Adipose tissue (tissue), 3 donors: ENCODE measurements around the gene ZG16. TPM values are rescaled to one million over a fixed set of nuclear protein-coding genes. Genes with fewer than 3 reads are reported as not detected.
"Not testable (repeated sequence)": the region's sequence is repeated elsewhere in the genome, so short reads cannot be mapped to it uniquely, and the experiment has no call there.

Source experiments
- H3K27ac ChIP-seq: one replicate; pipeline ENCODE4 v1.5.1; 2013; ENCODE audit warnings: low read depth, low read length
- WGBS, 3 donors: extraction: QIAGEN DNeasy Blood & Tissue Kit; methylation state at CpG; one replicate each; pipeline ENCODE4 v1.1.7; 2013; 5-methylcytosine and 5-hydroxymethylcytosine counted together
- polyA plus RNA-seq, 3 donors: library from polyadenylated mRNA; stranded (reverse); fragments of 200-250 nt; gene quantifications; one replicate each; pipeline ENCODE4 v1.2.3, GENCODE V29; 2013
- donor health status: healthy with polysubstance abuse.
- donor health status: Bipolar disorder and iron deficiency.
- donor health status: healthy.

ZG16 gene
- polyA plus RNA-seq, 3 donors, result 0.22 to 0.97 (median 0.23) TPM

DNA sequence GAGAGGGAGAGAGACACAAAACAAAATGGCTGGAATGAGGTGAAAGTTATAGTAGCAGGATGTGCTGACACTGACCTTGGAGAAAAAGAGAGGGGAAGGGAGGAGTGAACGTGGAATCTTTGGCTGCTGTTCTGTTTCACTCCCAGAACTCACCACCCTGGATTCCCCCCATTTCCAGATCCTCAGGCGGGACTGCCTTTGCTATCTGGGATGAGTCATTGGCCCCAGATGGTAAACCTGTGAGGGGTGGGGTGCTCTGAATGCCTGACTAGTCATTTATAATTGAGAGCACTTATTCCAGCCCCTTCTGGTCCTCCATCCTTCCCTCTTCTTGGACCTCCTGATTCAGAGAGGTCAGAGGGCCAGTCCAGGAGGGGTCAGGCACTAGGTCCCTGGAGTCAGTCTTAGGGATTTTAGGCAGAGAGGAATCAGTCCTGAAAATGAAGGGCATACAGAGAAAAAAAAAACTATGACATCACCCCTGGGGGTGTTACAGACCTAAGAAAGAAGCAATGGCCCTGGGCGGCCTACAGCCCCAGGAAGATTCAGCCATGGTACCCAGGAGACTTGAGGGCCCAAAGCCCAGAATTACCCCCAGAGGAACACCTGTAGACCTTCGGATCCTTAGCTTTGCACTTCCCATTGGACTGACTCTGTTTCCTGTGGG, 2.2 kb upstream of the ZG16 start:
- WGBS, 3 donors, result 68 to 78% (median 70%) methylated on average over 4 of the region's 4 CpGs
- no peak overlapping the region for H3K27ac ChIP-seq

DNA sequence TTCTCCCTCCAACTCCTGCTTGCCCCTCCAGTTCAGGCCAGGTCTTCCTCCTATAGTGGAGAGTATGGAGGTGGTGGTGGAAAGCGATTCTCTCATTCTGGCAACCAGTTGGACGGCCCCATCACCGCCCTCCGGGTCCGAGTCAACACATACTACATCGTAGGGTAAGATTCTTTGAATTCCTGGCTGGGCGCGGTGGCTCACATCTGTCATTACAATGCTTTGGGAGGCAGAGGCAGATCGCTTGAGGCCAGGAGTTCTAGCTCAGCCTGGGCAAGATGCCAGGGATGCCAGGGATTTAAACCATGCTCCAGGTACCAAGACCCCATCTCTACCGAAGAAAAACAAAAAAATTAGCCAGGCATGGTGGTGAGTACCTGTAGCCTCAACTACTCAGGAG, 1.4 kb downstream of the ZG16 start:
- H3K27ac ChIP-seq, result no peak overlapping the region
- WGBS, 3 donors, result 61 to 72% (median 68%) methylated on average over 10 of the region's 10 CpGs

DNA sequence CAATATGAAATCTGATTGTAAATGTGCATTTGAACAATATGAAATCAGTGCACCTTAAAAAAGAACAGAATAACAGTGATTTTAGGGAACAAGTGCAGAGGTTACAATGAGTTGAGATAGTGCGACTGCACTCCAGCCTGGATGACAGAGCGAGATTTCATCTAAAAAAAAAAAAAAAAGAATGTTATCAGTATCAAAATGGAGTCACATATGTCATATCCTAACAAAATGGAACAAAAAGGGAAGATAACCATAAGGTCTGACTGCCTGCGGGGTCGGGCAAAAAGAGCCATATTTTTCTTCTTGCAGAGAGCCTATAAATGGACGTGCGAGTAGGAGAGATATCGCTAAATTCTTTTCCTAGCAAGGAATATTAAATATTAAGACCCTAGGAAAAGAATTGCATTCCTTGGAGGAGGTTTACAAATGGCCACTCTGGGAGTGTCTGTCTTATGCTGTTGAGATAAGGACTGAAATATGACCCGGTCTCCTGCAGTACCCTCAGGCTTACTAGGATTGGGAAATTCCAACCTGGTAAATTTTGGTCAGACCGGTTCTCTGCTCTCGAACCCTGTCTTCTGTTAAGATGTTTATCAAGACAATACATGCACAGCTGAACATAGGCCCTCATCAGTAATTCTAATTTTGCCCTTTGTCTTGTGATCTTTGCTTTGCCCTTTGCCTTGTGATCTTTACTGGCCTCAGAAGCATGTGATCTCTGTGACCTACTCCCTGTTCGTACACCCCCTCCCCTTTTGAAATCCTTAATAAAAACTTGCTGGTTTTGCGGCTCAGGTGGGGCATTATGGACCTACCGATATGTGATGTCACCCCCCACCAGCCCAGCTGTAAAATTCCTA, 5.3 kb downstream of the ZG16 start:
- 76 to 83% (median 80%) methylated on average over 13 of the region's 13 CpGs for WGBS, 3 donors
- not testable (repeated sequence) for H3K27ac ChIP-seq

- no peak overlapping the region for H3K27ac ChIP-seq
- 93 to 98% (median 94%) methylated on average over 2 of the region's 2 CpGs for WGBS, 3 donors
Measured at GRCh38 chr16:29784157-29784556, 6.1 kb downstream of the ZG16 start.

- WGBS, 3 donors, result 11 to 14% (median 14%) methylated on average over 38 of the region's 38 CpGs
- H3K27ac ChIP-seq, result no peak overlapping the region
Measured at GRCh38 chr16:29784901-29785500, 6.9 kb downstream of the ZG16 start.

DNA sequence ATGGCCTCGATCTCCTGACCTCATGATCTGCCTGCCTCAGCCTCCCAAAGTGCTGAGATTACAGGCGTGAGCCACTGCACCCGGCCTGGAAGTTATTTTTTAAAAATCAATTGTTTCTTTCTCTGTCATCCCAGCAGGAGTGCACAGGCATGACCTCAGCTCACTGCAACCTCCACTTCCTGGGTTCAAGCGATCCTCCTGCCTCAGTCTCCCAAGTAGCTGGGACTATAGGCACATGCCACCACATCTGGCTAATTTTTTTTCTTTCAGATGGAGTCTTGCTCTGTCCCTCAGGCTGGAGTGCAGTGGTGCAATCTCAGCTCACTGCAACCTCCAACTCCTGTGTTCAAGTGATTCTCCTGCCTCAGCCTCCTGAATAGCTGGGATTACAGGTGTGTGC, 9.1 kb downstream of the ZG16 start:
- not testable (repeated sequence) for H3K27ac ChIP-seq
- WGBS, 3 donors, result 83 to 90% (median 90%) methylated on average over 4 of the region's 4 CpGs

DNA sequence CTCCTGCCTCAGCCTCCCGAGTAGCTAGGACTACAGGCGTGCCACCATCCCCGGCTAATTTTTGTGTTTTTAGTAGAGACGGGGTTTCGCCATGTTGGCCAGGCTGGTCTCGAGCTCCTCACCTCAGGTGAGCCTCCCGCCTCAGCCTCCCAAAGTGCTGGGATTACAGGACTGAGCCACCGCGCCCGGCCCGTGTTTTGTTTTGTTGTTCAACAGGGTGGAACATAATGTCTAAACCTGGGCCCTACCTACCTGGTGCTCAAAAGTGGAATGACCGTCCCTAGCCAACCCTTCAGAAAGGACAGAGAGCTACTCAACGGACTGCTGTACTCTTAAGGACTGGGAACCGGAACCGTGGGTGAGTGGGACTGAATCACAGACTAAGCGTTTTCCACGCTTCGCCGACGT, 11.7 kb downstream of the ZG16 start:
- WGBS, 3 donors, result 57 to 66% (median 64%) methylated on average over 20 of the region's 20 CpGs

DNA sequence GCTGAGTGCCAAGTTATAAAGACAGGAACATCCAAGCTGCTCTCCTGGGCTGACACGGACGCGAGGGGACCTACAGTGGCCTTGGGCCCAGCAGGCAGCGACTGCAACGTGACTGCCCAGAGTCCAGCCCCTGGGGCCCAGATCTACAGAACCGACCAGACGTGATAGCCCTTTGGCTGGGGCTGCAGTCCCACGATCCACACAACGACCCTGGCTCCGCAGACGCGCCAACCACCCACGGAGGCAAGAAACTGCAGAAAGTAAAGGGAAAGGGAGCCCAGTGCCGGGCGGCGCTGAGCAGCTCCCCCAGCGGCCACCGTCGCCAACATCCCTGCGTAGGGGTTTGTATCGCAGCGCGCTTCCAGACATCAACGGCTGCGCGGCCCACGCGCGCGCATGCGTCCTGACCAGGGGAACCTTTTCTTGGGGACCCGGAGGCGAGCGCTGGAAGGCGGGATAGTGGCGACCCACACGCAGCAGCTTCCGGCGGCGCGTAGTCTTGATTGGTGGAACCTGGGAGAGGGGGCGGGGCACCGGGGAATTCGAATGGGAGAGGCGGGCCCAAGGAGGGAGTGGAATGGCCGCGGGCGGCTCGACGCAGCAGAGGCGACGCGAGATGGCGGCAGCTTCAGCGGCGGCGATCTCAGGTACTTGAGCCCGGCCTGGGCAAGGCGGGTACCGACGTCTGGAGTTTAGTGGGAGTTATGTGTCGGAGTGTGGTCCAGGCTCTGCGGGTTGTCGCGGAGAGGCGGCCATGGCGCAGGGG, 12.3 kb downstream of the ZG16 start, which contains the start of gene KIF22:
KIF22 (plus strand) TSS at position 569 of the 766 bp plus-strand sequence; CDS start at position 578, 9 bp downstream.
- H3K27ac ChIP-seq, result no peak within 1 kb of the TSS
- 1% methylated on average over 63 to 67 of the region's 67 CpGs for WGBS, 3 donors

More for the DNA sequence above, 11.7 kb downstream of the ZG16 start:
- no peak overlapping the region for H3K27ac ChIP-seq

DNA sequence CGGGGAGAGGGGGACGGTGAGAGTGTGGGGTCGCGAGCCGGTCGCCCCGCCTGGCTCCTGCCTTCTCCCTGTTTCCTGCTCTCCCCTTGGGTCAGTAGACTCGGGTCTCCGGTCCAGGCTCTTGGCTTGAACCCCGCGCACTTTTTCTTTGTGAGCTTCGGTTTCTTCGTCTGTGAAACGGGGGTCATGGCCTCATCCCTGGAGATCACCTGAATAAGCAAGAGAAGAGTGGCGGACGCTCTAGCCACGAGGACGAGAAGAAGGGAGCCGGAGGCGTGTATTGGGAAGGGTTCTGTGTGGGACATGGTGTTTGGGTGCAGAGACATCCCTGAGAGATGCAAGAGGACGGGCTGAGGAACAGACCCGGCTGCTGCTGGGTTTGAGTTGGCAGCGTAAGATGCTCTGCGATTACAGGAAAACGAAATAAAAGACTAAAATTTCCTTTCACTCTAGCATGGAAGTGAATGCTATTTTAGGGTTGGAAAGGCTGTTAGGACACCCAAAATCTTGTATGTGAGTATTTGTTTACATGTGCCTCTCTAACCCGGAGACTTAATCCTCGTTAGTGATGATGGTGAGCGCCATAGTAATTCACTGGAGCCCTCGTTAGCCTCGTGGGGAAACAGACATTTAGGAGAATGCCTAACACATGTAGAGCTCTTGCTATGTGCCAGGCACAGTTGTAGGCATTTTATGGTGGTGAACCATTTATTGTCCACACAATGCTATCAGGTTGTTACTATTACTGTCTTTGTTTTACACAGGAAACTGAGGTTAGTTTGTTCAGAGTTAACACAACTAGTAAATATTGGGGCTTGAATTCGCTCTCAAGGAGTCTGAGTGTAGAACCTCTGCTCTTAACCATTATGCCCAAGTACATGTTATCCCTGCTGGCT, 13.1 kb downstream of the ZG16 start:
- H3K27ac ChIP-seq, result no peak overlapping the region

GRCh38 chr16:29791845-29792807, 14.1 kb downstream of the ZG16 start:
- 73 to 75% (median 75%) methylated on average over 9 of the region's 9 CpGs for WGBS, 3 donors
- H3K27ac ChIP-seq, result no peak overlapping the region

More for the DNA sequence above, 13.1 kb downstream of the ZG16 start:
- WGBS, 3 donors, result 2 to 3% (median 2%) methylated on average over 29 to 31 of the region's 31 CpGs

DNA sequence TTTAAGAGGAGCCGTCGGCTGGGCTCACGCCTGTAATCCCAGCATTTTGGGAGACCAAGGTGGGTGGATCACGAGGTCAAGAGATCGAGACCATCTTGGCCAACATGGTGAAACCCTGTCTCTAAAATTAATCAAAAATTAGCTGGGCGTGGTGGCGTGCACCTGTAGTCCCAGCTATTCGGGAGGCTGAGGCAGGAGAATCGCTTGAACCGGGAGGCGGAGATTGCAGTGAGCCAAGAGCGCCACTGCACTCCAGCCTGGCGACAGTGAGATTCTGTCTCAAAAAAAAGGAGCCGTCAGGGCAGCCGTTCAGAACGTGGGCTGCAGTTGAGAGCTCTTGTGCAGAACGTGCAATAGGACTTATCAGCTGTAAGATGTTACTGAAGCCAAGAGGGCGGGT, 15.1 kb downstream of the ZG16 start:
- H3K27ac ChIP-seq, result not testable (repeated sequence)
- WGBS, 3 donors, result 88 to 92% (median 92%) methylated on average over 18 of the region's 18 CpGs

GRCh38 chr16:29794231-29794710, 16.2 kb downstream of the ZG16 start:
- no peak overlapping the region for H3K27ac ChIP-seq
- 92 to 100% (median 95%) methylated on average over 3 of the region's 3 CpGs for WGBS, 3 donors

DNA sequence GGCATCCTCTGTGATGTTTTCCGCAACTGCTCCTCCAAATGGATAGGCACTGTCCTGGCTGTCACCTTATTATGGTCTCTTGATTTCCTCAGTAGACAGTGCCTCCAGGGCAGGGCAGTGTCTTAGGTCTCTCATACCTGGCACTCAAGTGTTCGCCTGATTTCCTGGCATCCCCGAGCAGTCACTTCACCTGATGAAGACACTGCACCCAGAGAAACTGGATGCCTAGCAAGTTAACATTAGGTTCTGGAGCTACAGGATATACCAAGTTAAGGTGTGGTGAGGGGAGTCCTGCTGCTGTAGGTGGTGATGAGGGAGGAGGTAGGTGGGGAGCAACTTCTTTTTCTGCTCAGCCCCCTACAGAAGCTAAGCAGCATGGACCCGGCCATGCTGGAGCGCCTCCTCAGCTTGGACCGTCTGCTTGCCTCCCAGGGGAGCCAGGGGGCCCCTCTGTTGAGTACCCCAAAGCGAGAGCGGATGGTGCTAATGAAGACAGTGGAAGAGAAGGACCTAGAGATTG, 24.4 kb downstream of the ZG16 start:
- 95 to 96% (median 95%) methylated on average over 8 of the region's 8 CpGs for WGBS, 3 donors
- no peak overlapping the region for H3K27ac ChIP-seq

DNA sequence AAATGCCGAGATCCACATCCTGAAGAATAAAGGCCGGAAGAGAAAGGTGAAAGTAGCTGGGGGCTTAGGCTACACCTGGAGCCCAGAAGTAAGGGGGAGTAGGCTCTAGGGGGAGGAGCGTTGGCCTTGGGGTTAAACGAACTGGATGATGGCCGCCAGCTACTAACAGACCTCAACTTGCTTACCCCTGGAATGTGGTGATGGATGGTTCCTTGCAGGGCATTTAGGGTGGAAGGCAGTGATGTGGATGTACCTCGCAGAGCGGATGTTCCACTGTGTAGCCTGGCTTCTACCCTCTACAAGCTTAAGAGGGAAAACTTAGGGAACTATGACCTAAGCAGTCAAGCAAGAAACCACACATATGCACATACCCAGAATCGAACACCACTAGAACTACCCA, 26.0 kb downstream of the ZG16 start:
- WGBS, 3 donors, result 74 to 79% (median 76%) methylated on average over 8 of the region's 8 CpGs
- no peak overlapping the region for H3K27ac ChIP-seq

GRCh38 chr16:29804455-29805231, 26.6 kb downstream of the ZG16 start:
- H3K27ac ChIP-seq, result peak overlapping the region; percentile 39
- WGBS, 3 donors, result 1 to 4% (median 4%) methylated on average over 19 to 26 of the region's 26 CpGs
